HG03159 (cell line): ENCODE data around the gene CREM.
"Not testable (repeated sequence)": the region's sequence is repeated elsewhere in the genome, so short reads cannot be mapped to it uniquely, and the experiment has no call there.

Experiments used
- ATAC-seq: cut with Tn5 transposase; IDR thresholded peaks from one replicate; pipeline ENCODE4 v1.9.1; 2021; ENCODE audit warnings: mild to moderate bottlenecking, moderate library complexity; ENCODE audit not compliant: unreplicated experiment

CREM gene

GRCh38 chr10:35126530-35127288, at the start of gene CREM:
TSS of gene CREM (plus strand) at chr10:35126846. CDS start at chr10:35137836, 10,990 bp downstream.
- peak; percentile 80 for ATAC-seq

GRCh38 chr10:35079265-35079664, 47.4 kb upstream of the CREM start:
- no peak for ATAC-seq

GRCh38 chr10:35079763-35080162, 46.9 kb upstream of the CREM start:
- no peak for ATAC-seq

GRCh38 chr10:35080261-35080660, 46.4 kb upstream of the CREM start:
- not testable (repeated sequence) for ATAC-seq

GRCh38 chr10:35083242-35083641, 43.4 kb upstream of the CREM start:
- no peak for ATAC-seq

GRCh38 chr10:35089611-35090161, 37.0 kb upstream of the CREM start:
- ATAC-seq, result peak; percentile 40

- ATAC-seq, result peak; percentile 96
These were observed 36.3 kb upstream of the CREM start, which contains the start of gene CUL2 for GRCh38 chr10:35090162-35090954. TSS of gene CUL2 (minus strand) at chr10:35090341. CDS start at chr10:35071317, 19,024 bp downstream.

GRCh38 chr10:35091994-35092790, 34.5 kb upstream of the CREM start:
- no peak for ATAC-seq

GRCh38 chr10:35092851-35093250, 33.8 kb upstream of the CREM start:
- ATAC-seq, result no peak

- ATAC-seq, result no peak
These were observed 30.3 kb upstream of the CREM start for GRCh38 chr10:35096312-35096711.

GRCh38 chr10:35097510-35097909, 29.1 kb upstream of the CREM start:
- no peak for ATAC-seq

- no peak for ATAC-seq
These were observed 22.8 kb upstream of the CREM start for GRCh38 chr10:35103882-35104281.

- no peak for ATAC-seq
These were observed 14.1 kb upstream of the CREM start for GRCh38 chr10:35112571-35112970.

- ATAC-seq, result no peak
These were observed 7.3 kb upstream of the CREM start for GRCh38 chr10:35119378-35119777.

GRCh38 chr10:35124540-35124939, 2.1 kb upstream of the CREM start:
- no peak for ATAC-seq

- ATAC-seq, result peak; percentile 1
These were observed 550 bp upstream of the CREM start for GRCh38 chr10:35126062-35126529.

- no peak for ATAC-seq
These were observed 744 bp downstream of the CREM start for GRCh38 chr10:35127289-35127891.

GRCh38 chr10:35129185-35129674, 2.6 kb downstream of the CREM start:
- no peak for ATAC-seq

- ATAC-seq, result no peak
These were observed 4.0 kb downstream of the CREM start for GRCh38 chr10:35130663-35131062.

GRCh38 chr10:35132727-35133126, 6.1 kb downstream of the CREM start:
- ATAC-seq, result no peak
